NK-92 treated with Interleukin-12 subunit alpha and Interleukin-12 subunit beta, amount 100 ng/mL, for 24 hours (cell line): Measurements from ENCODE around the gene DDX25.

Experiments used
- DNase-seq: peaks from one replicate; lab custom pipeline; 2025; lab: John Stamatoyannopoulos, UW

The DDX25 gene

DNA sequence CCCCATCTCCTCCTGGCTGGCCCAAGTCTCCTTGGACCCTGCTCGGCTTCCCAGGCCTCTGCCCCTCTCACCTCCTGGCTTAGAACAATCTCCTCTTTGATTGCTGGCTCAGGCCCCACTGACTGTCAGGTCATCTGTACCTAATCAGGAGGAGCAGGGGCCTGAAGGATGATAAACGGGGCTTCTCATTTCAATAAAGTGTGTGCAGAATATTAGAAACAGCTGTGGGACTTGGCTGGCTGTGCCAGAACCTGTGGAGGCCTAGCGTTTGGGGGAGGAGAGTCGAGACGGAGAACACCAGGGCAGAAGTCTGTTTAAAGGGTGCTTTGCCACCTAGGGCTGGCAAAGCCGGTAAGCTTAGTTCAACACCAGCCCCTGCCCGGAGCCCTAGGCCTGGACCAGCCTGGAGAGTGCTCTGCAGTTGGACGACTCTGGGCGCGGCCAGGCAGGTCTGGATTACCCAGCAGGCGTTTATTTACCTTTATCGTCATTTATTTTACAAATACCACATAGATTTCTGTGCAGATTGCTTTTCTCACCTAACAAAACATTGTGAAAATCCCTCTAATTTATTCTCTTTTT lies 31.4 kb downstream of the DDX25 start:
- DNase-seq, result no peak

DNA sequence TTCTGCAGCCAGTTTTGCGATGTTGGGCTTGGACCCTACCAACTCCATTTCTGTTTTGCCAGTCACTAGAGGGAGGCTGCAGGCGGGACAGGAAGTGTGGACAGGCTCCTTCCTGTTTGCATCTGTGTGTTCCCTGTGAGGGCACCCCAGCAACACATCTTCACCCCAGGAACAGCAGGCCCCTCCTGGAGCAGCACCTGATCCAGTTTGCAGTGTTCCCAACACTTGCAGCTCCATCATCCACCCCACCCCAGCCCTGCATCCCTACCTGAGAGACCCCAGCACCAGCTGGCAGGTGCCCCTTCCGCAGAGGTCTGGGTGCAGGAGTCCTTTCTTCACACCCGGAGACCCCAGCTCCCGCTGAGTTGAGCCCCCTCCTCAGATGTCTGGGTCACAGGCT lies 34.1 kb downstream of the DDX25 start:
- DNase-seq, result no peak

DNA sequence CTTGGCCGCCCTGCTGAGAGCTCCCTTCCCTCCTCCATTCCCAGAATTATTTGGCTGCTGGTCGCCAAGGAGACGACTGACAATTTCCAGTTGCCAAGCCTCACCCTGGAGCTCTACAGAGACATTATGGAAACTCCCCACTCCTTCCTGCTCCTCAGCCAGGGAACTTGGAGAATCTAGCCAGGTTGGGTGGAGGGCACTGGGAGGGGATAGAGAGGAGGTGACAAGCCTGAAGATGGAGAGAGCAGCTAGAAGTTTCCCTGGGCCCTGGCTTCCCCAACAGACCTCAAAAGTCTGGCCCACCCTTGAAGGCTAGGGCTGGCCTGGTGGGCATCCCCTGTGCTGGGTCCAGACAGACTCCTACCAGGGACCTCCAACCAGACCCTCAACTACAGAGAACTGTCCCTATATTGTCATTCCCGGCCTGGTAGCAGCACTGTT lies 34.8 kb downstream of the DDX25 start:
- DNase-seq, result no peak

DNA sequence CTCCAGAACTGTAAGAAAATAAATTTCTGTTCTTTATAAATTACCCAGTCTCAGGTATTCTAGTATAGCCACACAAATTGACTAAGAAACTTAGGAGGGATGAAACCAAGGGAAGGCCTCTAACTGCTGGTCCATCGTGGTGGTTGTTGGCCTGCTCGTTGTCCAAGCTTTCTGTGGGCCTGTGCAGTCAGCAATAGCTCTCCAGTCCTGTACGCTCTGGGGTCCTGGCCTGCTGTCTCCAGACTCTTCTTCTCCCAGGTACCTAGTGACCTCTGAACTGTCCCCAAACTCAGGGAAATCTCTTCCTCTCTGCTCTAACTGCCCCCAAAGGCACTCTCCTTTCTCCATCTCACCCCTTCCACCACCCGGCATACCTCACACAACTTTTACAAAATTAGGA lies 35.8 kb downstream of the DDX25 start:
- no peak for DNase-seq

DNA sequence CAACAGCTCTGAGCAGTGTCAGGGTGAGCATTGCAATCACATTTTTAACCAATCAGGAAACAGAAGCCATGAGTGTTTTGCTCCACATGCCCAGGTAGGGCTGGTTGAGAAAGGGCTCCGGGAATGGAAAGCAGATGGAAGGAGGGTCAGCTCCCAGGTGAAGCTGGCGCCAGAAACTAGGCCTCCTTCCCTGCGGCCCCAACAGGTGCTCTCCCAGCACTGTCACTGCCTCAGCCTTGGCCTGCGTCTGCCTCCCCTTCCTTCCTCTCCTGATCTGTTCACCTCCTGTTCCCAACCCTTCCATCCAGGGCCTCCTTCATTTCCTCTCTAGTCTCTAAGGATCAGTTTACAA lies 36.9 kb downstream of the DDX25 start:
- DNase-seq, result no peak

DNA sequence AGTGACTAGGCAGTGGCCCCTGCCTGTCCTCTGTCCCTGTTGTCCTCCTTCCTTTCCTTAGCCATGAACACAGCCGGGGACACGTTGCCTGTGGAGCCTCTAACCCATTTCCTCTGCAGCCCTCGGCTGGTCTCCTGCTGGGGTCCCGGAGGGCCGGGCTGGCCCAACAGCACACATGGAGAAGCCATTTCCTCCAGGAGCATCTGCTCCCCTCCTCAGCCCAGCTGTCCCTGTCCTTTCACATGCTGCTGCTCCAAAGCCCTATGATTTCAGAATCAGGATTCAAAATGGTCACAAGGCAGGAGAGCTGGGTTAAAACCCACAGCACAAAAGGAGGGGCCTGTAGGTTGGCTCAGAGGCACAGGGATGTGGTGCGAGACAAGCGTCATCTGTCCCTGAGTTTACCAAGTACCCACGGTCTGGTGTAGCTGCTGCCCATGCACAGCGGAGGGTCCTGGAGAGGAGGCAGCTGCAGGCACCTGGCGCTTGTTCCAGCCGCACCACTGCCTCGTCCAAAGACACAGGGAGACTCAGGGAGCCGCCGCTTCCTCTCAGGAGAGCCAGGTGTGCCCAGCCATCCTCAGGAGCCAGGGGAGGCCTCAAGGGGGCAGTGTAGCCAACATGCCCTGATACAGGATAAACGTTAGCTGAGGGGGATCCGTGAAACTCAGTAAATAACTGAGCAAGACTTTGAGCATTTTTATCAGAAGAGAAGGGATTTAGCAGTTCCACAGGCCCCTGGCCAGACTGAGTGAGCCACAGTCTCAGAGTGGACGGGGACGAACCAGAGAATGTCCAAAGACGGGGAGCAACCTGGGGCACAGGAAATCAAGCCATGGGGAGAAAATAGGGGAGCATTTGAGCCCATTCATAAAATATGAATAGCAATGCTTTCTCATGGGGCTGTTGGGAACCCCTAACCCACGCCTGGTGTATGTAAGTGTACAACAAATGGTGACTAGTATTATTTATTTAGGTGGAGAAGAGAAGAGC lies 37.6 kb downstream of the DDX25 start:
- DNase-seq, result peak; percentile 10

DNA sequence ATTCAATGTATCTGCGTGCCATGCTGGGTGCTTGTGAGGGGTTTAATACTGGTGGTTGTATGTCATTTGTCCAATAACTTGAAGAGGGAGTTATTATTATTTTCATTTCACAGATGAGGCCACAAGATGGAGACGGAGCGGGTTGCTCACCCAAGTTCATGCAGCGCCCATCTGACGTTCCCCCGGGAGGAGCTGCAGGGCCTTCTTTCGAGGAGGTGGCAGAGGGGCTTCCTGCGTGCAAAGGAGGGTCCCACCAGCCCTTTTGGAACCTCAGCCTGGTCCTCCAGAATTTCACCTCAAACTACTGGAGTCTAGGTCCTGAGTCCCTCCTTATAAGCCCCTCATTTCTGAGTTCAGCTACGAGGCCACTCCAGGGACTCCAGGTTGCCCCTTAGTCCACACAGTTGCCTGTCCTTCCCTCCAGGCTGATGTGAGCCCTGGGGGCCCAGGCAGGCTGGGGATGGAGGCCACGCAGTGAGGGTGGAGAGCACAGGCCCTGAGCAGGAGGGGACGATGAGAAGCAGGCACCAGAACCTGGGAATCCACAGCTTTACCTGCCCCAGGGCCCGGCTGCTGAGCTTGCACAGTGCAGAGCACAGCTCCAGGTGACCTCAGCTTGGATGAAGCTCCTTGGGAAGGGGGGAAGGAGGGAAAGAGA lies 38.6 kb downstream of the DDX25 start:
- no peak for DNase-seq

DNA sequence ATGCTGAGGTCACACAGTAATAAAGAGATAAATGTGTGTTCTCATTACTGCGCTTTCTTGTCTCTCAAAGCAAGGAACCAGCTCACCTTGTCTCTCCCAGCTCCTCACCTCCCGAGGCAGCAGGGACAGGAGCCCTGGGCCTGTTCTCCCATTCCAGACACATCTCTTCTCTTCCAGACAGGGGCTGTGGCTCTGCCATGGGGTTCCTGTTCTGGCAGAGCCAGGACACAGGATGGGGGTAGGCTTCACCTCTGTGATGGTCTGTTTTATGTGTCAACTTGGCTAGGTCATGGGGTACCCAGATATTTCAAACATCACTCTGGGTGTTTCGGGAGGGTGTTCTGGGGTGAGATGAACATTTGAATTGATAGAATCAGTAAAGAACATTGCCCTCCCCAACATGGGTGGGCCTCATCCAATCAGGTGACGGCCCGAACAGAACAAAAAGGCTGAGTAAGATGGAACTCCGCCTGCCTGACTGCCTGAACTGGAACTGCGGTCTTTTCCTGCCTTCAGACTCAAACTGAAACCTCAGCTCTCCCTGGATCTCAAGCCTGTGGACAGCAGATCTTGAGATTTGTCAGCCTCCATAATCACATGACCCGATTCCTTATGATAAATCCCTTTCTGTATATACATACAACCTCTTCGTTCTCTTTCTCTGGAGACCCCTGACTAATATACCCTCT lies 39.5 kb downstream of the DDX25 start:
- no peak for DNase-seq

DNA sequence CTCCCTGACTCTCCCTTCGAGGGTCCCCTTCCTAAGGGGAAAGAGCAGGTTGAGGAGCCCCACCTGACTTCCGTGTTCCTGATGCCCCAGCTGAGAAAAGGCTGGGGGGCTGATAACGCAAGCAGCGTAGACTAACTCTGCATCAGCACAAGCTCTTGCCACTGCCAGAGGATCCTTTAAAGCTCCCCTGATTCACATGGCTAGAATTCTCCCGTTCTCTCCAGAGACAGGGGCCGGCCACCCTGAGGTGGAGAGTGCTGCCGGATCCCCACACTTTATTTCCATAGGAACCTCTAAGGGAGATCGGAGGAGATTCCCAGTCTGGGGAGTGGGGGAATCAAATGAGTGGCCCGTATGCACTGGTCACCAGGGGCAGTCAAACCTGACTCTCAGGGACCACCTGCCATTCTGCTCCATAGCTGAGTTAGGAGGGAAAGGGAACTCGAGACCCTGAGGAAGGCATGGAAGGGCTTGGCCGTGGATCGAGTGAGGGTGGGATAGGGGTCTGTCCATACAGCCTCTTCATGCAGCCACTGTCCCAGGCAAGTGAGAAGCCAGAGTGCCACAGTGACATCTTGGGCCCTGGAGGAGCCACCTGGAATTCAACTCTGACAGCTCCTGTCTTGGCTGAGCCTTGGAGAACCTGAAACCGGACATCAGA lies 40.2 kb downstream of the DDX25 start:
- no peak for DNase-seq

DNA sequence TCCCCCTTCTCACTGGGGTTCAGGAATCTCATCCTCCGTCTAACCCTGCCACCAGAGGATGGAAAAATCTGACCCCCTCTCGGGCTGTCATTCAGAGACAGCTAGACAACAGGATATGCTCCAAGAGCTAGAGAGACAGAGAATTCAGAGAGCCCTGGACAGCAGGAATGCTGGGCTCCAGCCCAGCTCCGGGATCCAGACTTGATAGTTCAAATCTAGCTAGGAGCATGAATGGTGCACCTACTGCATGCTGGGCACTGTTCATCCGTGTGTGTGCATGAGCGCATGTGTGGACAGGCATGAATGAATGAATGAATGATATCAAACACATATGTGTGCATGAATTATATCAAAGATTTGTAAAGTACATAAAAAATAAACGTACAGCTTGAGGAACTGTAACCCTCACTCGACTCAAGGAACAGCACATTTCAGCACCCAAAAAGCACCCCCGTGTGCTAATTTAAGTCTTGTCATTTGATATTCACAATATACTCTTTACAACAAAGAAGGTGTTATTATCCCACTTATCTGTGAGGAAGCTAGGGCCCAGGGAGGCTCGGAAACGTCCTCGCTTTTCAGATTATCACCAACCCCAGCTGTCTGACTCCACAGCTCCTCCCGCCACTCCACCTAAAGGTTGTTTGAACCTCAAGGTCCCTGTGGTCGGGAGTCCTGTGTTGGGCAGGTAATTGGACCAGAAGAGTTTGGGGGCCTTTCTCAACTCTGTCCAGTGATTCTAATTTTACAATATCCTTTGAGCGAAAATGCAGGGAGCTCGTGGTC lies 40.9 kb downstream of the DDX25 start:
- no peak for DNase-seq

DNA sequence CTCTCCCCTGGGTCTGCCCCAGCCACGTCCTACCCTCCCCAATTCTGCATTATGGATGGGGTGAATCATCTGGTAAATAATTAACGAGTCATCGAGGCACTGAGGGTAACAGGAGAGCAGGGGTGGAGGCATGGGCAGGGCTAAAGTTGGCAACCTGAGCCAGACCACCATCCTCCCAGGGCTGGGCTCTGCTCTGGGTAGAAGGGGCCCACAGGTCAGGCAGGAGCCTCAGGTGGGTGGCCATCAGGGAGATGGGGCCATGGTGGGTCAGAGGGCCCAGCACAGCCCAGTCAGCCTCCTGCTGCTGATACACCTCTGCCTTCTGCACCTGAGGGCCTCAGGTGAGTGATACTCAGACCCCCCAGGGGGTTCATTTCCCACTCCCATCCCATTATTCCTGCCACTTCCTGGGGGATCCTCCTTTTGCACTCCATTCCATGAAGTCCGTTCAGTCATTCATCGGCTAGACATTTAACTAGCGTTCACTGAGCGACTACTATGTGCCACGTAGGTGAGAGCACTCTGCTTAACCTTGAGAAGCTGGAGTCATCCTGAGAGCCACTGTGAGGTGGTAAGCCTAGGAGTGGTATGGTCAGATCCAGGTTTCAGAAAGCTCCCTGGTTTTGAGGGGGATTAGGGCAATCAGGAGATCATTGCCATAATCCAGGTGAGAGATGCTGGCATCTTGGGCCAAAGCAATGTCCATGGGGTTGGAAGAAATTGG lies 41.7 kb downstream of the DDX25 start, which contains the start of gene VSIG10L2:
Gene VSIG10L2 (plus strand): TSS at position 248 of the 724 bp plus-strand sequence. CDS start 12 bp downstream, at position 260.
- no peak for DNase-seq

DNA sequence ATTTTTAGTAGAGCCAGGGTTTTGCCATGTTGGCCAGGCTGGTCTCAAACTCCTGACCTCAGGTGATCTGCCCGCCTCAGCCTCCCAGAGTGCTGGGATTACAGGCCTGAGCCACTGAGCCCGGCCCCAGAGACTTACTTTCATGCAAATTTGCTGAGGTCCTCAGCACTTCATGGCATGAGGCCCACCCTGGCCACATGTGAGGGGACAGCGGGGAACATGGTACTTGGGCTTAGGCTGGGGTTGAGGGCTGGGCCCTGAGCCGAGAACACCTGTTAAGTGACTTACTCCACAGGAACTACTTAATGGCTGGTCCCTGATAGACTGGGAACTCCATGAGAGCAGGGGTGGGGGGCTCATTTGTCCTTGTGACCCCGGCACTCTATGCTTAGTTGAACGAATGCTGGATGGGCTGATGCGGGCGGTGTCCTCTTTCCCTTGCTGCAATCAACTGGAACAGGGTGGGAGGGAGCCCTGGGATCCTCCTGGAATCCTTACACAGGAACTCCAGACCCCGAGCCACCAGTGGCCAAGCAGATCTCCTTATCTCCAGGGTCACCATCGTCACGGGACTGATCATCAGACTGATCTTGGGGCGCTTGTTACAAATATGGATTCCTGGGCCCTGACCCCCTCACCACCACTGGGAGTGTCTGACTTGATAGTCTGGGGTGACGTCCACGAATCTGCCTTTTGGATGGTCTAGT lies 42.6 kb downstream of the DDX25 start:
- no peak for DNase-seq

DNA sequence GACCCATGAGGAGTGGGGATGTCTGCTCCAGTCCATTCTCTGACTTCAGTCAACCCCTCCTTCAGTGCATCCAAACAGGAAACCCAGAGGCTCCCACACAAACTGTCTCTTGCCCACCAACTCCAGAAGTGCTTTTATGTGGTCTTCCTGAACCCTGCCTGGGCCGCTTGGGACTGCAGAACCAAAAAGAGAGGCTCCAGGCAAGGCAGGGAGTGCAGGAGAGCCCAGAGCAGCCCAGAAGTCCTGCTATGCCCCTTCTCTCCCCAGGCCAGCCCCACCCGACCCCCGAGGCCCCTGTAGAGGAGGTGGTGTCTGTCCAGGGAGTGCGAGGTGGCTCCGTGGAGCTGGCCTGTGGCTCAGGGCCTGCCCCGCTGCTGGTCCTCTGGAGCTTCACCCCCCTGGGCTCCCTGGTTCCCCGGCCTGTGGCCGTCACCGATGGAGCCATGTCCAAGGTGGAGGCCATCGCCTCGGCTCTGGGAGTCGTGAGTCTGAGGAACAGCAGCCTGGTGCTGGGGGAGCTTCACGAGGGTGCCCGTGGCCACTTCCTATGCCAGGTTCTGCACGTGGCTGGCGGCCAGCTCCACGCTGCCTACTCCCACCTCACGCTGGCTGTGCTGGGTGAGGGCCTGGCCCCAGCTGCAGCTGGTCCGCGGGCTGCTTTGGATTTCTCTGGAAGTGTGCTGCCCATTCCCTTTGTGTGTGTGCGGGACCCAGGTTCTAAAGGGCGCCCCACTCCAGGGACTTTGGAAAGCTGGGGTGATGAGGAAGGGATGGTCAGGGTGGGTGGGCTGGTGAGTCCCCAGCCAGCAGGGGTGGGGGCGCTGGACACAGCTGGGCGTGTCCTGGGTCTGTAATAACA lies 43.3 kb downstream of the DDX25 start:
- DNase-seq, result no peak

DNA sequence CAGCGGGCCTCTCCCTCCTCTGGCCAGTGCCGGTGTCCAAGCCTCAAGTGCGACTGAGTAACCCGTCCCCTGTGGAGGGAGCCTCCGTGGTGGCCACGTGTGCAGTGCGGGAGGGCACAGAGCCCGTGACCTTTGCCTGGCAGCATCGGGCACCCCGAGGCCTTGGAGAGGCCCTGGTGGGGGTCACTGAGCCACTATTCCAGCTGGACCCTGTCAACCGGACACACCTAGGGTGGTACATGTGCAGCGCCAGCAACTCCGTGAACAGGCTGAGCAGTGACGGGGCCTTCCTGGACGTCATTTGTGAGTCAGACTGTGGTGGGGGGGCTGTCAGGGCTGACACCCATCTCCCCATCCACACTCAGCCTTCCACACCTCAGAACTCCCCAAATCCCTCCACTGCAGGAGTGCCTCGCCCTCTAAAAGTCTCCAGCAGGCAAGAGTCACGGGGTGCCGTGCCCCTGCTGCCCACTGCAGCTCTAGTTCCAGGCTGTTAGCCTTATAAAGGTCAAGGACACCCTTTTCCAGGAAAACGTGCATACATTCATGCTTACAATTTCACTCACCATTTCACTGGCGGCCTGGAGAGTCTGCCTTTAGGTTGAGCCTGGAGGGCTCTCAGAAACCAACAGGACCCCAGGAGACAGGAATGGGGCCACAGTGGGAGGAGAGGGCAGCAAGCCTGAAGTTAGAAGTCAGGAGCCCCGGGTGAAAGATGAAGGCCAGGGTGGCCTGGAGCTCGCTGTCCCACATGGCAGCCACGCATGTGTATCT lies 44.2 kb downstream of the DDX25 start:
- no peak for DNase-seq

DNA sequence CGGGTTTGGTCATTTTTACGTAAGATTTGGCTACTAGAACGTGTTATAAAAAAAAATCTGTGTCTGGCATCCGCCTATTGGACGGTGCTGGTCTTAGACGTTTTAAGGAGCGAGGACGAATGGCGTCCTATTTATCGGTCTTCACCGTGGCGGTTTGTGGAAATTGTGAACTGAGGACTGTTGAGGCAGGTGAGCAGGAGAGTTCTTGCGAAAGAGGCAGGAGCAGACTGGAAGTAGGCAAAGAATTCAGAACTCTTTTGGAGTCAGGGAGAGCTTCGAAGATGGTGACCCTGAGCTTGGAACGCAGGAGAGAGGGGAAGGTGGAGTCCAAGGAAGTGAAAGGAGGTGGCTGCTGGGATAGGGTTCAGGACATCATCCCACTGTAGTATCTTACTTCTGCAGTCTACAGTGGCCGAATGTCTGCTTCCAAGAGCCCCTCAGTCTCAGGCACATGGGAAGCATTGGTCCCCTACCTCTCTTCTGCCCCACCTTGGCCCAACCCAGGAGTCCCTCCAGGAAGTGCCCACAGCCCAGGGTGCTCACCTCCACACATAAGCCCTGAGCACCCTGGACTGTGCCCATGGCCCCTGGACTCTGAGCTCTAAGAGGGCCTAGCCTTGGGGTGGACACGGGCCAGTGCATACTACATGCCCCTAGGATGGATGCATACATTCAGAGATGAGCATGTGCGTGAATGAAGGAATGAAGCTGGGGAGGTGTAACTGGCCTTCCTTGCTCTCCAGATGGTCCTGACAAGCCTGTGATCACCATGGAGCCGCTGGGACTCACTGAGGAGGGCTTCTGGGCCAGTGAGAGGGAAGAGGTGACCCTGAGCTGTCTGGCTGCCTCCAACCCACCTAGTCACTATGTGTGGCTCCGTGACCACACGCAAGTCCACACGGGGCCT lies 45.2 kb downstream of the DDX25 start:
- DNase-seq, result no peak

DNA sequence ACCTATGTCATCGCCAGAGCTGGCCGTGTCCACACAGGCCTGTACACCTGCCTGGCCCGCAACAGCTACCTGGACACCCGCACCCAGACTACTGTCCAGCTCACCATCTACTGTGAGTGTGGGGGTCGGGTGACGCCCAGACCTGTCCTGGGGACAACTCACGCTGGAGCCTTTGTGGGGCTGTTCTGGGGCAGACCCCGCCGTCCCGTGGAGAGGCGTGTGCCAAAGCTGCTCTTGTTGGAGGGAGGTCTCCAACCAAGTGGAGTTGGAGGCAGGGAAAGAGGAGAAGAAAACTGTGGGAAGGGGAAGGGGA lies 45.8 kb downstream of the DDX25 start:
- no peak for DNase-seq
